ENCODE results near the gene KIF7.

KIF7 gene

DNA sequence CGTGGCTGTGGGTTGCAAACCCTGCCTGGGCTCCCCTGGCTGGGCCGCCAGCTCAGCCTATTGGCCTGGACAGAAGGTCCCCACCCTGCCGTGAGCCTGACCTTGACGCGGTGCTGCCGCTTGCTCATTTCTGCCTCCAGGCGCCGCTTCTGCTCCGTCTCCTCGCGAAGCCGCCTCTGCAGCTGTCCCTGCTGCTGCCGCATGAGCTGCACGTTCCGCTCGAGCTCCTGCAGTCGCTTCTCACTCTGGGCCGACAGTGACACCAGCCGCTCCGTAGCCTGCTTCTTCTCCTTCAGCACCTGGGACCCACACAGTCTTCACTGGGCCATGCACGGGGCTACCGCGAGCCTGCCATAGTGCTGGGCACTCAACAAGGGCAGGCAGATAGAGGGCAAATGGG is 21.7 kb downstream of the KIF7 start:
- TF ChIP-seq POU2F2 (IDR thresholded peaks at IDR 0.05; ENCODE audit: low read depth, low read length): no peak
- no peak for TF ChIP-seq POLR2A (IDR thresholded peaks at IDR 0.05; ENCODE audit: low read depth, low read length)
- TF ChIP-seq SPI1 (IDR thresholded peaks at IDR 0.05; ENCODE audit: low read depth, low read length): no peak
- no peak for TF ChIP-seq PAX5 (IDR thresholded peaks at IDR 0.05; ENCODE audit: insufficient read depth, low read length, severe bottlenecking)
- no peak for TF ChIP-seq POLR2AphosphoS5 (IDR thresholded peaks at IDR 0.05; ENCODE audit: low read depth, low read length)
- TF ChIP-seq TAF1 (IDR thresholded peaks at IDR 0.05; ENCODE audit: low read depth, low read length): no peak
- DNase-seq (ENCODE audit: insufficient read length, low spot score) (no peak), FAIRE-seq (no peak)

DNA sequence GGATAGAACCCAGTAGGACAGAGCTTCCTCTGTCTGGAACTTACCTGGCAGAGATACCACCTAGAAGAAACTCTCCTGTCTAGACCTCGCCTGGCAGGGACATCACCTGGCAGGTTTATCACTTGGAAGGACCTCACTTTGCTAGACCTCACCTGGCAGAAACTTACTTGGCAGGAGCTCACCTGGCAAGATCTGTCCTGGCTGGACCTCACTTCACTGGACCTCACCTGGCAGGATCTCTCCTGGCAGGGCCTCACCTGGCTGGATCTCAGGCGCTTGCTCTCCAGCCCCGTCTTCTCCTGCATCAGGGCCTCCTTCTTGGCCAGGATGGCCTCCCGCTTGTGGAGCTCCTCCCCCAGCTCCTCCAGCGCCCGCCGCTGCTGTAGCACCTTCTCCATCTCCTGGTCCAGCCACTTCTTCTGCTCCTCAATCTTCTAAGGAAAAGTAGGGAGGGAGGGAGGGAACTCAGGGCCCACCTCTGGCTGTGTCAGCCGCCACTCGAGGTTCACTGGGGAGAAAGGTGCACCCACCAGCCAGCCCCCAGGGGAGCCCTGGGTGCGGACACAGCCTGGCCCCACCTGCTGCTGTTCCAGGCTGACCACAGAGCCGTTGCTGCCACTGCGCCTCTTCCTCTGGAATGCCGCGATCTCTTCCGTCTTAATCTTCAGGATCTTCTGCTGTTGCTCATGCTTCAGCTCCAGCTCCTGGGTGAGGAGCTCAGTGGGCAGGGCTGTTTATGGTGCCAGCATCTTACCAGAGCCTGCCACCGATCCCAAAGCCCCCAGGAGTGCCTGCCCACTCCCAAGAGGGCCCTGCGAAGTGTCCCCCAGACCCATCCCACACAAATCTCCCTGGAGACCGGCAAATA is 22.5 kb downstream of the KIF7 start:
- no peak for FAIRE-seq
- TF ChIP-seq PAX5 (IDR thresholded peaks at IDR 0.05; ENCODE audit: insufficient read depth, low read length, severe bottlenecking) (no peak), POLR2AphosphoS5 (IDR thresholded peaks at IDR 0.05; ENCODE audit: low read depth, low read length) (no peak), POU2F2 (IDR thresholded peaks at IDR 0.05; ENCODE audit: low read depth, low read length) (no peak), TAF1 (IDR thresholded peaks at IDR 0.05; ENCODE audit: low read depth, low read length) (no peak), POLR2A (IDR thresholded peaks at IDR 0.05; ENCODE audit: low read depth, low read length) (no peak), SPI1 (IDR thresholded peaks at IDR 0.05; ENCODE audit: low read depth, low read length) (no peak)
- peak; percentile 9 for DNase-seq (ENCODE audit: insufficient read length, low spot score)

DNA sequence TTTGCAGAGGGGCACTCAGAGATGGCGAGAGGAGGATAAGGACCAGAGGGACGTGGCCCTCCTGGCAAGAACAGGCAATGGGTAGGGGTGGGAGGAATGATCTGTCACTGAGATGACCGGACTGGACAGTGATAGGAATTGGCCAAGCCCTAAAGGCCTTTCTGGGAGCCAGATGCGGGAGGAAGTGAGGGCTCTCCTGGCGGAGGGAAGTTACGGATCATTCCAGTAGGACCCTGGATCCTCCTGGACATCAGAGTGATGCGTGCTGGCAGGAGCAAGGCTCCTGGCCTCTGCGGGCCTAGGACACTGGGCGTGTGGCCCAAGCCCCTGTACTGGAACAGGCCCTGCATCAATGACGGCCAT is 23.4 kb downstream of the KIF7 start:
- FAIRE-seq (no peak), DNase-seq (ENCODE audit: insufficient read length, low spot score) (peak; percentile 11)
- no peak for TF ChIP-seq POU2F2 (IDR thresholded peaks at IDR 0.05; ENCODE audit: low read depth, low read length)
- TF ChIP-seq SPI1 (IDR thresholded peaks at IDR 0.05; ENCODE audit: low read depth, low read length): no peak
- no peak for TF ChIP-seq TAF1 (IDR thresholded peaks at IDR 0.05; ENCODE audit: low read depth, low read length)
- TF ChIP-seq POLR2A (IDR thresholded peaks at IDR 0.05; ENCODE audit: low read depth, low read length): no peak

DNA sequence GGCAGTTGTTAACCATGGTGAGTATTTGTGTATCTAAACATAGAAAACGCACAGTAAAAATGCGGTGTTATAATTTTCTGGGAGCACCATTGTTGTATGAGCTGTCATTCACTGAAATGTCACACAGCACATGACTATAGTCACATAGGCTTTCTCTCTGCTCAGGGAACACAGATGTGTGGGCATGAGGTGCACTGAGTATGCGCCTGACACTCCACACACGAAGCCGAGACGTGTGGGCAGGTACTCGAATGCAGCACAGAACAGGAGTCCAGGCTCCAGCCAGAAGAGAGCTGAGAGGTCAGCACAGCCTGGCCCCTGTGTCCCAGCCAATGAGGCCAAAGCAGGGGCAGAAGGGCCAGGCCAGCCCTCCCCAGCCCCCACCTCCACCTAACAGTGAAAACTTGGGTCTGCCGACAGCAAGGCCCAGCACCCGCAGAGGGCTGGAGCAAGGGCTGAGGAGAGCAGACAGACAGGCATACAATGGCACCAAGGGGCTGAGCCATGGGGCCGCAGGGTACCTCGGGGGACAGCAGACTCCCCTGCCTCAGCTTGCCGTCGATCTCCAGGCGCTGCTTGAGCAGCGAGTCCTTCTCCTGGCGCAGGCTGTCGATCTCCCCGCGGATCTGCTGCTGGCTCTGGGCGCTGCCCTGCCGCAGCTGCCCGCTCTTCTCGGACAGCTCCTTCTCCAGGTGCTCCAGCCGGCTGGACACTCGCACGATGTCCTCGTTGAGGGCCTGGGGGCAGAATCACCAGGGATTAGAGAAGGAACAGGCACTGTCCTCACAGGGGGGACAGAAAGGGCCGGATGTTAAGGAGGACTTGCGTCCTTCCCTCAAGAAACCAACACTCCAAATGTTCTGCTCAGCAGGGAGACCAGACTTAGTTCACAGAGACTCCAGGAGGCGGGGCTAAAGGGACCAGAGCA is 24.0 kb downstream of the KIF7 start:
- TF ChIP-seq POLR2A (IDR thresholded peaks at IDR 0.05; ENCODE audit: low read depth, low read length) (no peak), PAX5 (IDR thresholded peaks at IDR 0.05; ENCODE audit: insufficient read depth, low read length, severe bottlenecking) (no peak)
- FAIRE-seq (no peak), DNase-seq (ENCODE audit: insufficient read length, low spot score) (no peak)

DNA sequence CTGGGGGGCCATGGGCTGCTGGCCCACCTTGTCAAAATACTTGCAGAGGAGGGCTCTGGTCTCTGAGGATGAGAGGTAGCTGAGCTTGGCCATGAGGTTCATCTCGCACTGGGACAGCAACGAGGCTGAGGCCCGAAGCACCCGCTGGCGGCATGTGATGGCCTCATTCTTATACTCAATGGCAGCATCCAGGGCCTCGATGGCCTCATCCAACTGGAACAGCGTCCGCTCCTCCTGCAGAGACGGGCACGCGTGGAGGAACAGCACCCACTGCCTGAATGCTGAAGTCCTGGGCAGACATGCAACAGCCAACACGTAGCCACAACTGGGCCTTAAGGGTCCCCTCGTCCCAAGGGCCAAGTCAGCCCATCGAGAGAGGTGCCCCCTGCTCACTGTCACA is 25.0 kb downstream of the KIF7 start:
- no peak for DNase-seq (ENCODE audit: insufficient read length, low spot score)
- TF ChIP-seq POU2F2 (IDR thresholded peaks at IDR 0.05; ENCODE audit: low read depth, low read length) (no peak), POLR2AphosphoS5 (IDR thresholded peaks at IDR 0.05; ENCODE audit: low read depth, low read length) (no peak), PAX5 (IDR thresholded peaks at IDR 0.05; ENCODE audit: insufficient read depth, low read length, severe bottlenecking) (no peak), SPI1 (IDR thresholded peaks at IDR 0.05; ENCODE audit: low read depth, low read length) (no peak), POLR2A (IDR thresholded peaks at IDR 0.05; ENCODE audit: low read depth, low read length) (no peak), TAF1 (IDR thresholded peaks at IDR 0.05; ENCODE audit: low read depth, low read length) (no peak)
- FAIRE-seq: no peak

DNA sequence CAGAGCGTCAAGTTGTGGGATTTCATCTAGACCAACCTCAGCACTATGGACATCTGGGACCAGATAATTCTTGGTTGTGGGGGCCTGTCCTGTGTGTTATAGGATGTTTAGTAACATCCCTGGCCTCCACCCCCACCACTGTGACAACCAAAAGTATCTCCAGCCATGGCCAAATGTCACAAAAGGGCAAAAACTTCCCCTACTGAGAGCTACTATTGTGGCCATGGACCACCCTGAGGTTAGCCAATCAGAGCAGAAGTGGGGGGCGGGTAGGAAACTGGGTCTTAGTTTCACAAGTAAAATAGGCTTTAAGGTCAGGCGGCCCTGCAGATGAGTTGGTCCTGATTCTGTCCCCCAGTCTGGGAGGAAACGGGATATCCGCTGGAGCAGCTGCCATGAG is 25.4 kb downstream of the KIF7 start:
- FAIRE-seq (no peak), DNase-seq (ENCODE audit: insufficient read length, low spot score) (no peak)
- TF ChIP-seq SPI1 (IDR thresholded peaks at IDR 0.05; ENCODE audit: low read depth, low read length) (no peak), POLR2AphosphoS5 (IDR thresholded peaks at IDR 0.05; ENCODE audit: low read depth, low read length) (no peak), TAF1 (IDR thresholded peaks at IDR 0.05; ENCODE audit: low read depth, low read length) (no peak), PAX5 (IDR thresholded peaks at IDR 0.05; ENCODE audit: insufficient read depth, low read length, severe bottlenecking) (no peak), POU2F2 (IDR thresholded peaks at IDR 0.05; ENCODE audit: low read depth, low read length) (no peak), POLR2A (IDR thresholded peaks at IDR 0.05; ENCODE audit: low read depth, low read length) (no peak)

DNA sequence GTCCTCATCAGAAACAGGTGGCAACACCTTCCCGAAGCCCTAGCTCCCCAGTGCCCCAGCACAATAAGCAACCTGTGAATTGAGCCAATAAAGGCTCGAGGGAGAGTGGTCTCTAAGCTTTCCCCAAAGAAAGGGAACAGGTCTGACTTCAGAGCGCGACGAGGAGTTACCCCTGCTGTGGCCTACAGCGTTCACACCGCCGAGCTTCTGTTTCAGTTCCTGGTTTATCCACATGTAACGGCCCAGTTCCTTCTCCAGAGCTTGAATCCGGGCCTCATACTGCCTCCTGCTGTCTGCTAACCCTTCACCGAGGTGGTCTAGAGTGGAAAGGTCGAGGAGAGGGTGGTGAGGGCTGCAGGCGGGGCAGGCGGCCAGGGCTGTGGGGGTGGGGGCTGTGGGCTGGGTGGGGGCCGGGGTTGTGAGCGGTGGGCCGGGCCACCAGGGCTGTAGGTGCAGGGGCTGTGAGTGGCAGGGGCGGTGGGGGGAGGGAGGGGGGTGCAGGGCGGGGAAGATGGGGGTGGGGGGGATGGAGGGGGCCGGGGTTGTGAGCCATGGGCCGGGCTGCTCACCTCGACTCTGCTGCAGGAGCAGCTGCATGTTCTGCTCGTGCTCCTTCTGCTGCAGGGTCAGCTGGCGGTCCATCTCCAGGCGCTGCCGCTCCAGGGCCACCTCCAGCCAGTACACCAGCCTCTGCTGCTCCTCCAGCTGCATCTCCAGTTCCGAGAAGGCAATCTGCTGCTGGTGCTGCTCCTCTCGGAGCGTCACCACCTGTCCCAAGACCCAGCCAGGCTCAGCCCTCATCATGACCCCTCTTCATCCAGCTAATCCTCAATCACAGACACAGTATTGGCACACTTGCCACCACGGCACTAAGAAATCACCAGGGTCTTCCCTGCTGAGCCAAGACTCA is 26.2 kb downstream of the KIF7 start:
- no peak for FAIRE-seq
- TF ChIP-seq POLR2A (IDR thresholded peaks at IDR 0.05; ENCODE audit: low read depth, low read length) (no peak), POLR2AphosphoS5 (IDR thresholded peaks at IDR 0.05; ENCODE audit: low read depth, low read length) (no peak), TAF1 (IDR thresholded peaks at IDR 0.05; ENCODE audit: low read depth, low read length) (no peak), POU2F2 (IDR thresholded peaks at IDR 0.05; ENCODE audit: low read depth, low read length) (no peak), PAX5 (IDR thresholded peaks at IDR 0.05; ENCODE audit: insufficient read depth, low read length, severe bottlenecking) (no peak), SPI1 (IDR thresholded peaks at IDR 0.05; ENCODE audit: low read depth, low read length) (peak; percentile 21; the same call in 1 of the 2 replicates)
- peak; percentile 16 for DNase-seq (ENCODE audit: insufficient read length, low spot score)

DNA sequence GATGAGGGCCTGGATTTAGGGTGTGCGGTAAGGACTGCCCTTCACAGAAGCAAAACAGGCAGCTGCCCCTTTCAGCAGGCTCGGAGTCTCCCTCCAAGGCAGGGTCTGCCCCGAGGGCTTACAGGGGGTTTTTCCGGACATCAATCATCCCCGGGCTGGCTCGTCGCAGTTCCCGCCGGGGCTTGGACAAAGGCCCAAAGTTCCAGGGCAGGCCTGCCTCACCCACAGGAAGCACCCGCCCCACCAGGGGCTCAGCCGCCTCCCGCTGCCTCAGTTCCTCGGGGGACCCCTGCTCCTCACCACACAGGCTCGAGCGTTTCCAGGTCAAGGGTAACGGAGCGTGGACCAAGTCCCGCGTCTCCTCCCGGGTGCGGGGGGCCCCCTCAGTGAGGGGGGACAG is 27.0 kb downstream of the KIF7 start:
- no peak for FAIRE-seq
- peak; percentile 9 for DNase-seq (ENCODE audit: insufficient read length, low spot score)
- no peak for TF ChIP-seq POLR2AphosphoS5 (IDR thresholded peaks at IDR 0.05; ENCODE audit: low read depth, low read length)
- TF ChIP-seq POU2F2 (IDR thresholded peaks at IDR 0.05; ENCODE audit: low read depth, low read length): no peak
- no peak for TF ChIP-seq TAF1 (IDR thresholded peaks at IDR 0.05; ENCODE audit: low read depth, low read length)
- TF ChIP-seq SPI1 (IDR thresholded peaks at IDR 0.05; ENCODE audit: low read depth, low read length): no peak
- TF ChIP-seq POLR2A (IDR thresholded peaks at IDR 0.05; ENCODE audit: low read depth, low read length): no peak
- TF ChIP-seq PAX5 (IDR thresholded peaks at IDR 0.05; ENCODE audit: insufficient read depth, low read length, severe bottlenecking): no peak

All from GM12891 (cell line).